ENCODE measurements around the gene GAS6. TPM values are rescaled to one million over a fixed set of nuclear protein-coding genes. Genes with fewer than 3 reads are reported as not detected.

The GAS6 gene
- total and polyA plus RNA-seq, 3 donors from 2014 or later = 193 to 575 (median 416) TPM

- TF ChIP-seq POLR2A (IDR thresholded peaks at IDR 0.05) (no peak), CTCF (IDR thresholded peaks at IDR 0.05) (no peak)
- 96 to 97% methylated on average over 13 to 15 of the region's 15 CpGs for WGBS, 2 donors
- Histone ChIP-seq H3K4me3 (no peak overlapping the region), H3K9me3 (no peaks in the 10 kb centered on the region), H3K27me3 (no peaks in the 10 kb centered on the region), H3K36me3 (ENCODE audit: low read depth, missing control alignments) (no peaks in the 10 kb centered on the region), H3K27ac (no peak overlapping the region), H3K4me1 (no peaks in the 10 kb centered on the region)
- DNase-seq = no peak
- intact Hi-C loops (cut with DNase I; ENCODE audit: low total_unique reads) = no loop called here
These were observed 70.2 kb downstream of the GAS6 start for GRCh38 chr13:113793718-113794085.

- Histone ChIP-seq H3K9me3 (no peaks in the 10 kb centered on the region), H3K27ac (no peak overlapping the region), H3K4me1 (no peaks in the 10 kb centered on the region), H3K27me3 (no peaks in the 10 kb centered on the region), H3K36me3 (ENCODE audit: low read depth, missing control alignments) (no peaks in the 10 kb centered on the region), H3K4me3 (no peak overlapping the region)
- TF ChIP-seq POLR2A (IDR thresholded peaks at IDR 0.05) (no peak), CTCF (IDR thresholded peaks at IDR 0.05) (no peak)
- intact Hi-C loops (cut with DNase I; ENCODE audit: low total_unique reads) = no loop called here
- WGBS, 2 donors = 88 to 89% methylated on average over 26 to 33 of the region's 33 CpGs
- no peak for DNase-seq
These were observed 70.8 kb downstream of the GAS6 start for GRCh38 chr13:113792886-113793717.

- intact Hi-C loops (cut with DNase I; ENCODE audit: low total_unique reads) = no loop called here
- TF ChIP-seq POLR2A (IDR thresholded peaks at IDR 0.05) = no peak
- TF ChIP-seq CTCF (IDR thresholded peaks at IDR 0.05) = no peak
- no peak overlapping the region for H3K4me3 ChIP-seq
- H3K36me3 ChIP-seq (ENCODE audit: low read depth, missing control alignments) = no peaks in the 10 kb centered on the region
- no peak overlapping the region for H3K27ac ChIP-seq
- DNase-seq = no peak
- H3K27me3 ChIP-seq = no peaks in the 10 kb centered on the region
- no peaks in the 10 kb centered on the region for H3K4me1 ChIP-seq
- WGBS, 2 donors = 73 to 86% methylated on average over 12 of the region's 12 CpGs
- no peaks in the 10 kb centered on the region for H3K9me3 ChIP-seq
These were observed 71.6 kb downstream of the GAS6 start for GRCh38 chr13:113792236-113792770.

- H3K4me1 ChIP-seq = no peaks in the 10 kb centered on the region
- intact Hi-C loops (cut with DNase I; ENCODE audit: low total_unique reads) = no loop called here
- H3K4me3 ChIP-seq = no peak overlapping the region
- H3K36me3 ChIP-seq (ENCODE audit: low read depth, missing control alignments) = no peaks in the 10 kb centered on the region
- TF ChIP-seq CTCF (IDR thresholded peaks at IDR 0.05) = no peak
- no peak for TF ChIP-seq POLR2A (IDR thresholded peaks at IDR 0.05)
- H3K27ac ChIP-seq = no peak overlapping the region
- 63 to 80% methylated on average over 14 to 19 of the region's 19 CpGs for WGBS, 2 donors
- DNase-seq = no peak
- H3K27me3 ChIP-seq = no peaks in the 10 kb centered on the region
- H3K9me3 ChIP-seq = no peaks in the 10 kb centered on the region
These were observed 72.1 kb downstream of the GAS6 start for GRCh38 chr13:113791761-113792160.
